GM19239 (cell line): ENCODE data around the gene SLC25A26.
A peak's percentile ranks its signal among the peaks of the same experiment; 100 is the strongest.

Experiments used
- DNase-seq: peaks from one replicate; pipeline ENCODE4 v3.0.0; 2011; ENCODE audit warnings: low spot score; ENCODE audit not compliant: insufficient read length
- FAIRE-seq: peaks from 2 replicates; lab custom pipeline; 2011; peaks lifted over from hg19 to GRCh38; lab: Jason Lieb, UNC

The SLC25A26 gene

GRCh38 chr3:66386925-66387650 lies 166.3 kb downstream of the SLC25A26 start:
- FAIRE-seq: peak; percentile 91
- DNase-seq: no peak

- no peak for DNase-seq
- peak; percentile 78 for FAIRE-seq
These were observed 169.2 kb downstream of the SLC25A26 start for GRCh38 chr3:66390013-66390412.

- DNase-seq: no peak
- no peak for FAIRE-seq
These were observed 171.7 kb downstream of the SLC25A26 start for GRCh38 chr3:66392512-66392911.

GRCh38 chr3:66392966-66393332 lies 172.1 kb downstream of the SLC25A26 start:
- no peak for FAIRE-seq
- DNase-seq: no peak

GRCh38 chr3:66393333-66394005 lies 172.7 kb downstream of the SLC25A26 start:
- DNase-seq: no peak
- peak; percentile 11 for FAIRE-seq

- DNase-seq: peak; percentile 66
- FAIRE-seq: peak; percentile 92
These were observed 173.4 kb downstream of the SLC25A26 start for GRCh38 chr3:66394019-66394752.

- DNase-seq (no peak), FAIRE-seq (no peak)
These were observed 174.0 kb downstream of the SLC25A26 start for GRCh38 chr3:66394753-66395249.

GRCh38 chr3:66395635-66396034 lies 174.8 kb downstream of the SLC25A26 start:
- DNase-seq: no peak
- FAIRE-seq: no peak

- FAIRE-seq (no peak), DNase-seq (no peak)
These were observed 175.5 kb downstream of the SLC25A26 start for GRCh38 chr3:66396161-66396760.

GRCh38 chr3:66396888-66397287 lies 176.1 kb downstream of the SLC25A26 start:
- no peak for DNase-seq
- FAIRE-seq: no peak

- no peak for FAIRE-seq
- no peak for DNase-seq
These were observed 176.9 kb downstream of the SLC25A26 start for GRCh38 chr3:66397745-66398144.

GRCh38 chr3:66398228-66399025 lies 177.6 kb downstream of the SLC25A26 start:
- FAIRE-seq (no peak), DNase-seq (no peak)

GRCh38 chr3:66399529-66400232 lies 178.9 kb downstream of the SLC25A26 start:
- FAIRE-seq (no peak), DNase-seq (no peak)

- DNase-seq: no peak
- FAIRE-seq: no peak
These were observed 179.8 kb downstream of the SLC25A26 start for GRCh38 chr3:66400411-66401156.

- DNase-seq: no peak
- FAIRE-seq: no peak
These were observed 180.4 kb downstream of the SLC25A26 start for GRCh38 chr3:66401157-66401550.

- DNase-seq (no peak), FAIRE-seq (no peak)
These were observed 181.1 kb downstream of the SLC25A26 start for GRCh38 chr3:66401675-66402491.

GRCh38 chr3:66402596-66403290 lies 181.9 kb downstream of the SLC25A26 start:
- DNase-seq (no peak), FAIRE-seq (no peak)
